ENCODE data around the gene DUSP15. TPM values are rescaled to one million over a fixed set of nuclear protein-coding genes. Genes with fewer than 3 reads are reported as not detected.

The DUSP15 gene
- total RNA-seq, 1 experiment from 2014 or later = not detected

DNA sequence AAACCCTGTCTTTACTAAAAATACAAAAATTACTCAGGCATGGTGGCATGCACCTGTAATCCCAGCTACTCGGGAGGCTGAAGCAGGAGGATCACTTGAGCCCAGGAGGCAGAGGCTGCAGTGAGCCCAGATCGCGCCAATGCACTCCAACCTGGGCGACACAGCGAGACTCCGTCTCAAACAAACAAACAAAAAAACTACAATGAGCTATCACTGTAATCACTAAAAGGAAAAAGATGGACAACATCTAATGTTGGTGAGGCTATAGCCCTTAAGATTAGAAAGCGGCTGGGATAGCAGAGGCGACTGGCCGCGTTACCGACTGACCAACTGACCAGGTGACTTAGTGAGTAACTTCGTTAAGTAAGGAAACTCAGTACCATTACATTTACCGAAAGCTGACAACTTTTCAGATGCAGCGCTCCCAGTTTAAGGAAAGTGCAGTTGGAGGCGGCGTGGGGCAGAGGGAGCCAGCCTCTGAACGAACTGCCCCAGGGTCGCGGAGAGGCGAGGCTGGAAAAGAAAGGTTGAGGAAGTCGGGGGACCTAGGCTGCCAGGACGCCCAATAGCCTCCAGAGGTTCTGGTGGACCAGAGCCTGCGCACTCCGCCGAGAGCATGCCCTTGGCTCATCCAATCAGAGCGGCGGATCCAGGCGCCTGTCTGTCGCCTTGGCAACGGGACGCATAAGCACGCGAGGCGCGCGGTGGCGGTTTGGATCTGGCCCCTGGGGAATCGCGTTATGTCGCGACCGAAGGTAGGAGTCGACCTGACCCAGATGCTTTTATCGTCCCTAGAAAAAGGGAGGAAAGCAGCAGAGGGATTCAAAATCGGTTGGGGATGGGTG lies 9.0 kb upstream of the DUSP15 start:
- H3K9me3 ChIP-seq (ENCODE audit: low read length) = peaks cover 6% of the 10 kb centered on the region; the same call in 1 of the 2 replicates
- peak overlapping the region; percentile 97 for H3K4me2 ChIP-seq (ENCODE audit: low read length)
- no peaks in the 10 kb centered on the region for H3K27me3 ChIP-seq (ENCODE audit: low read length)
- TF ChIP-seq, protein P1, sequence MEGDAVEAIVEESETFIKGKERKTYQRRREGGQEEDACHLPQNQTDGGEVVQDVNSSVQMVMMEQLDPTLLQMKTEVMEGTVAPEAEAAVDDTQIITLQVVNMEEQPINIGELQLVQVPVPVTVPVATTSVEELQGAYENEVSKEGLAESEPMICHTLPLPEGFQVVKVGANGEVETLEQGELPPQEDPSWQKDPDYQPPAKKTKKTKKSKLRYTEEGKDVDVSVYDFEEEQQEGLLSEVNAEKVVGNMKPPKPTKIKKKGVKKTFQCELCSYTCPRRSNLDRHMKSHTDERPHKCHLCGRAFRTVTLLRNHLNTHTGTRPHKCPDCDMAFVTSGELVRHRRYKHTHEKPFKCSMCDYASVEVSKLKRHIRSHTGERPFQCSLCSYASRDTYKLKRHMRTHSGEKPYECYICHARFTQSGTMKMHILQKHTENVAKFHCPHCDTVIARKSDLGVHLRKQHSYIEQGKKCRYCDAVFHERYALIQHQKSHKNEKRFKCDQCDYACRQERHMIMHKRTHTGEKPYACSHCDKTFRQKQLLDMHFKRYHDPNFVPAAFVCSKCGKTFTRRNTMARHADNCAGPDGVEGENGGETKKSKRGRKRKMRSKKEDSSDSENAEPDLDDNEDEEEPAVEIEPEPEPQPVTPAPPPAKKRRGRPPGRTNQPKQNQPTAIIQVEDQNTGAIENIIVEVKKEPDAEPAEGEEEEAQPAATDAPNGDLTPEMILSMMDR (conservative IDR thresholded peaks at IDR 0.05; ENCODE audit: low read depth, low read length) = no peak
- TF ChIP-seq EZH2 (IDR thresholded peaks at IDR 0.05; ENCODE audit: low read length, unreplicated experiment) (no peak), EZH2phosphoT487 (IDR thresholded peaks at IDR 0.05; ENCODE audit: borderline replicate concordance, low read length) (no peak)
- intact Hi-C loops (cut with micrococcal nuclease) = loop anchor here (1.0 to 2.0 kb wide), 2 partner anchors 43 to 73 kb away; partner anchors contain the start of gene PDRG1
- H3F3A ChIP-seq (ENCODE audit: low read length, unreplicated experiment) = no peaks in the 10 kb centered on the region
- TSS peak; percentile 85 for BruUV-seq (replicated peaks)
- ATAC-seq (peak; percentile 99), DNase-seq (peak; percentile 94)
- ChIA-PET POLR2A (ENCODE audit: unreplicated experiment) (interaction anchor here (0.6 to 0.7 kb wide), 3 partner anchors 11 to 24 kb away, joined by 3 to 4 read pairs (median 4); no protein-coding TSS in a partner anchor), CTCF (no interaction called here)
- 0 out of 2 replicates have a peak, but pooled peaks cover 9% of the 10 kb centered on the region for H3K4me1 ChIP-seq (ENCODE audit: insufficient read depth, low read length)
- no peaks in the 10 kb centered on the region for H3K36me3 ChIP-seq (ENCODE audit: low read depth, low read length)
- no peaks in the 10 kb centered on the region for H4K20me1 ChIP-seq (ENCODE audit: low read length)
- H3K9me2 ChIP-seq (replicated peaks; ENCODE audit: low read length) = no peaks in the 10 kb centered on the region
- H3K27ac ChIP-seq (ENCODE audit: low read length) = no peak overlapping the region
- peak overlapping the region; percentile 53 for H3K9ac ChIP-seq (ENCODE audit: low read length)
- peak overlapping the region; percentile 79 for H3K4me3 ChIP-seq (ENCODE audit: low read length)
- H2AFZ ChIP-seq (ENCODE audit: low read length) = peak overlapping the region; percentile 100
- no peaks in the 10 kb centered on the region for H3K79me2 ChIP-seq (ENCODE audit: low read length)

DNA sequence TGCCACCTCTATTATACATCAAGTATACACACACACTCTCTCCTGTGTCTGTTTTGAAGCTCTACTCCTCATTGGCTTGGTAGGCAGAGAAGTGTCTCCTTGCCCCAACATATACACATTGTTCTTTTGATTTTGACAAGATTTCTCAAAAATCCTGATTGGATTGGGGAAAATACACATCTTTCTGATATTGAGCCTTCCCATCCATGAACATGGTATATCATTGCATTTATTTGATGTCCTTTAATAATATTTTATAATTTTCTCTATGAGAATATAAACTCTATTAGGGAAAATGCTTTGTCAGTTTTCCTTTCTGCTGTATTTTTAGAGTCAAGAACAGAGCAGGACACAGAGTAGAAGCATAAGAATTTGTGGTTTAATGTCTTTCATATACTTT lies 7.4 kb upstream of the DUSP15 start:
- Histone ChIP-seq H3K9ac (ENCODE audit: low read length) (no peak overlapping the region), H4K20me1 (ENCODE audit: low read length) (no peaks in the 10 kb centered on the region), H3K4me3 (ENCODE audit: low read length) (no peak overlapping the region), H3K27ac (ENCODE audit: low read length) (no peak overlapping the region), H3K4me2 (ENCODE audit: low read length) (no peak overlapping the region), H3K9me3 (ENCODE audit: low read length) (peaks cover 6% of the 10 kb centered on the region; the same call in 1 of the 2 replicates), H3K4me1 (ENCODE audit: insufficient read depth, low read length) (0 out of 2 replicates have a peak, but pooled peaks cover 9% of the 10 kb centered on the region), H3K36me3 (ENCODE audit: low read depth, low read length) (no peaks in the 10 kb centered on the region), H2AFZ (ENCODE audit: low read length) (no peak overlapping the region), H3K27me3 (ENCODE audit: low read length) (peaks cover 8% of the 10 kb centered on the region), H3K9me2 (replicated peaks; ENCODE audit: low read length) (no peaks in the 10 kb centered on the region), H3K79me2 (ENCODE audit: low read length) (no peaks in the 10 kb centered on the region), H3F3A (ENCODE audit: low read length, unreplicated experiment) (no peaks in the 10 kb centered on the region)
- ATAC-seq (no peak), DNase-seq (no peak)
- TF ChIP-seq EZH2 (IDR thresholded peaks at IDR 0.05; ENCODE audit: low read length, unreplicated experiment) = no peak
- no peak for TF ChIP-seq EZH2phosphoT487 (IDR thresholded peaks at IDR 0.05; ENCODE audit: borderline replicate concordance, low read length)
- TF ChIP-seq, protein P1 (conservative IDR thresholded peaks at IDR 0.05; ENCODE audit: low read depth, low read length) = no peak
- CTCF ChIA-PET = no interaction called here
- POLR2A ChIA-PET (ENCODE audit: unreplicated experiment) = no interaction called here
- BruUV-seq (replicated peaks) = no TSS peak
- intact Hi-C loops (cut with micrococcal nuclease) = loop anchor here (2.0 kb wide), 1 partner anchor 75 kb away; the partner anchor contains the start of gene PDRG1

DNA sequence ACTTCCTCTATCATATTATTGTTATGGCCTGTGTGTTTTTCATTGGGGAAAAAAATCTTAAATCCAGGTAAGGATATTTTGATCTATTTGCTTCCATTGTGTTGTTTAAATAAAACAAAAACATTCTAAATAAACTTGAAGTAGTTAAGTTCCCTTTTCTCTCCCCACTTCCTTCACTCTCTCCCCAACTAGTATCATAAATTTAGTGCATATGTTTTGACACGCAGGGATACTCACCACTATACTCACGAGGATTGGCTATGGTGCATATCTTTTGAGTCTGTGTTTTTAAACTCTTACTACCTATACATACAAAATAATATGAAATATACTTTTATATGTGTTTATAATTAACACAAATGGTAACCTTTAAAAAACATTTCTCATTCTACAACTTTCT lies 5.3 kb upstream of the DUSP15 start:
- ChIA-PET CTCF (no interaction called here), POLR2A (ENCODE audit: unreplicated experiment) (no interaction called here)
- no peaks in the 10 kb centered on the region for H4K20me1 ChIP-seq (ENCODE audit: low read length)
- BruUV-seq (replicated peaks) = no TSS peak
- no peak for ATAC-seq
- no peak for DNase-seq
- intact Hi-C loops (cut with micrococcal nuclease) = no loop called here
- no peak overlapping the region for H3K4me3 ChIP-seq (ENCODE audit: low read length)
- H3K9ac ChIP-seq (ENCODE audit: low read length) = no peak overlapping the region
- H3K4me2 ChIP-seq (ENCODE audit: low read length) = no peak overlapping the region
- H3K27ac ChIP-seq (ENCODE audit: low read length) = no peak overlapping the region
- H3K9me2 ChIP-seq (replicated peaks; ENCODE audit: low read length) = no peaks in the 10 kb centered on the region
- H3K36me3 ChIP-seq (ENCODE audit: low read depth, low read length) = no peaks in the 10 kb centered on the region
- peaks cover 6% of the 10 kb centered on the region; the same call in 1 of the 2 replicates for H3K9me3 ChIP-seq (ENCODE audit: low read length)
- TF ChIP-seq EZH2phosphoT487 (IDR thresholded peaks at IDR 0.05; ENCODE audit: borderline replicate concordance, low read length) = no peak
- no peak for TF ChIP-seq EZH2 (IDR thresholded peaks at IDR 0.05; ENCODE audit: low read length, unreplicated experiment)
- TF ChIP-seq, protein P1 (conservative IDR thresholded peaks at IDR 0.05; ENCODE audit: low read depth, low read length) = no peak
- no peak overlapping the region for H2AFZ ChIP-seq (ENCODE audit: low read length)
- H3K27me3 ChIP-seq (ENCODE audit: low read length) = peaks cover 27% of the 10 kb centered on the region
- 0 out of 2 replicates have a peak, but pooled peaks cover 9% of the 10 kb centered on the region for H3K4me1 ChIP-seq (ENCODE audit: insufficient read depth, low read length)
- H3K79me2 ChIP-seq (ENCODE audit: low read length) = no peaks in the 10 kb centered on the region
- no peaks in the 10 kb centered on the region for H3F3A ChIP-seq (ENCODE audit: low read length, unreplicated experiment)
